ENCODE data around the gene MACC1. TPM values are rescaled to one million over a fixed set of nuclear protein-coding genes. Genes with fewer than 3 reads are reported as not detected.

The MACC1 gene
- total and polyA plus RNA-seq, 4 donors, result 0.02 to 1.0 (median 0.50) TPM

- TF ChIP-seq REST (IDR thresholded peaks at IDR 0.05) (no peak), EGR1 (IDR thresholded peaks at IDR 0.05; ENCODE audit: low read depth in 2 of 2) (no peak), HNF4G (IDR thresholded peaks at IDR 0.05) (no peak)
These were observed 3.8 kb downstream of the MACC1 start (continued) for GRCh38 chr7:20213378-20213777.

- H3K4me3 ChIP-seq (ENCODE audit: low read depth in 1 of 3, low read length in 3 of 3), result no peak overlapping the region
- H3K9ac ChIP-seq (ENCODE audit: low read depth in 1 of 2, low read length in 2 of 2), result no peak overlapping the region
- no peak overlapping the region for H3K27ac ChIP-seq (ENCODE audit: low read depth in 1 of 2, low read length in 2 of 2)
- H3K27me3 ChIP-seq (ENCODE audit: control insufficient read depth in 4 of 4, insufficient read depth in 4 of 4, low read length in 3 of 4), result no peaks in the 10 kb centered on the region
- DNase-seq (ENCODE audit: low spot score), result no peak
- H3K9me3 ChIP-seq (ENCODE audit: control insufficient read depth in 4 of 4, low read length in 3 of 4), result peaks cover 0 to 3% (median 1%) of the 10 kb centered on the region in 4 donors
- no peaks in the 10 kb centered on the region for H3K36me3 ChIP-seq (ENCODE audit: control insufficient read depth in 4 of 4, insufficient read depth in 3 of 4, low read depth in 1 of 4, low read length in 3 of 4)
- TF ChIP-seq ZBTB33 (IDR thresholded peaks at IDR 0.05) (no peak), EGR1 (IDR thresholded peaks at IDR 0.05; ENCODE audit: low read depth in 2 of 2) (no peak), TAF1 (conservative IDR thresholded peaks at IDR 0.05) (no peak), NR2F2 (IDR thresholded peaks at IDR 0.05) (no peak), FOXA1 (IDR thresholded peaks at IDR 0.05) (no peak), ATF3 (IDR thresholded peaks at IDR 0.05) (no peak), REST (IDR thresholded peaks at IDR 0.05) (no peak), FOXA2 (IDR thresholded peaks at IDR 0.05) (no peak), HNF4G (IDR thresholded peaks at IDR 0.05) (no peak), MAX (IDR thresholded peaks at IDR 0.05) (no peak)
- WGBS, result 68% methylated on average over 3 of the region's 3 CpGs
- no peaks in the 10 kb centered on the region for H3K4me1 ChIP-seq (ENCODE audit: control insufficient read depth in 4 of 4, insufficient read depth in 4 of 4, low read length in 3 of 4)
These were observed 5.8 kb downstream of the MACC1 start for GRCh38 chr7:20211376-20211775.

Data from liver (tissue), 9 donors.